Inflammatory macrophage (primary cell): Measurements from ENCODE around the gene C19orf73.

Experiments
- DNase-seq, 2 donors: peaks; one replicate each; pipeline ENCODE4 v3.0.0-alpha.2; 2020 to 2022

The C19orf73 gene

GRCh38 chr19:49120868-49121267 lies 1.9 kb upstream of the C19orf73 start:
- no peak for DNase-seq

- no peak for DNase-seq
Measured at GRCh38 chr19:49120325-49120683, 1.4 kb upstream of the C19orf73 start.

- peak; percentile 33 to 64 for DNase-seq
Measured at GRCh38 chr19:49119411-49120324, 725 bp upstream of the C19orf73 start, which contains the start of gene PPFIA3. Gene PPFIA3, plus strand, starts transcription at chr19:49119544. Its CDS starts 8,330 bp downstream, at chr19:49127874.

GRCh38 chr19:49117677-49118564 lies 1.0 kb downstream of the C19orf73 start:
- DNase-seq: peak; percentile 6 to 7

- peak; percentile 83 to 86 for DNase-seq
Measured at GRCh38 chr19:49116544-49116943, 2.4 kb downstream of the C19orf73 start.

GRCh38 chr19:49114630-49115363 lies 4.1 kb downstream of the C19orf73 start:
- peak; percentile 56 to 60 for DNase-seq

- peak; percentile 65 to 77 for DNase-seq
Measured at GRCh38 chr19:49113762-49114629, 4.9 kb downstream of the C19orf73 start, which contains the start of gene LIN7B. Gene LIN7B, plus strand, starts transcription at chr19:49114370. Its CDS starts 35 bp downstream, at chr19:49114405.

- peak in 1 of 2 donors; percentile 12 for DNase-seq
Measured at GRCh38 chr19:49111218-49111998, 7.5 kb downstream of the C19orf73 start.

GRCh38 chr19:49110567-49110966 lies 8.4 kb downstream of the C19orf73 start:
- no peak for DNase-seq

GRCh38 chr19:49109569-49110233 lies 9.2 kb downstream of the C19orf73 start:
- no peak for DNase-seq

GRCh38 chr19:49109051-49109450 lies 9.9 kb downstream of the C19orf73 start:
- no peak for DNase-seq

GRCh38 chr19:49107625-49108459 lies 11.1 kb downstream of the C19orf73 start:
- DNase-seq: no peak

GRCh38 chr19:49106648-49107135 lies 12.3 kb downstream of the C19orf73 start:
- DNase-seq: peak; percentile 26 to 38

- DNase-seq: no peak
Measured at GRCh38 chr19:49104229-49104864, 14.6 kb downstream of the C19orf73 start.

GRCh38 chr19:49103331-49104085 lies 15.4 kb downstream of the C19orf73 start:
- no peak for DNase-seq

GRCh38 chr19:49102303-49102702 lies 16.6 kb downstream of the C19orf73 start:
- DNase-seq: no peak

- no peak for DNase-seq
Measured at GRCh38 chr19:49101160-49101559, 17.8 kb downstream of the C19orf73 start.

- DNase-seq: no peak
Measured at GRCh38 chr19:49098795-49099194, 20.1 kb downstream of the C19orf73 start.
